ENCODE measurements around the gene PLSCR5.

Gene PLSCR5

GRCh38 chr3:146605106-146605505 is at the start of gene PLSCR5:
Gene PLSCR5, minus strand, starts transcription at chr3:146605346. Its CDS starts 134 bp downstream, at chr3:146605212.
- DNase-seq = no peak

GRCh38 chr3:146653978-146654377 is 48.8 kb upstream of the PLSCR5 start:
- DNase-seq = no peak

- DNase-seq = no peak
These were observed 45.7 kb upstream of the PLSCR5 start for GRCh38 chr3:146650691-146651442.

- DNase-seq = no peak
These were observed 41.1 kb upstream of the PLSCR5 start for GRCh38 chr3:146646261-146646660.

GRCh38 chr3:146640955-146641867 is 36.1 kb upstream of the PLSCR5 start:
- DNase-seq = peak in 1 of 2 experiments; percentile 69

- no peak for DNase-seq
These were observed 35.2 kb upstream of the PLSCR5 start for GRCh38 chr3:146640361-146640760.

GRCh38 chr3:146638718-146639117 is 33.6 kb upstream of the PLSCR5 start:
- DNase-seq = peak in 1 of 2 experiments; percentile 16

GRCh38 chr3:146637871-146638270 is 32.7 kb upstream of the PLSCR5 start:
- DNase-seq = no peak

- no peak for DNase-seq
These were observed 31.7 kb upstream of the PLSCR5 start for GRCh38 chr3:146636881-146637280.

GRCh38 chr3:146634346-146634745 is 29.2 kb upstream of the PLSCR5 start:
- no peak for DNase-seq

GRCh38 chr3:146628671-146629070 is 23.5 kb upstream of the PLSCR5 start:
- DNase-seq = no peak

- no peak for DNase-seq
These were observed 21.4 kb upstream of the PLSCR5 start for GRCh38 chr3:146626403-146627122.

GRCh38 chr3:146625186-146625775 is 20.1 kb upstream of the PLSCR5 start:
- DNase-seq = no peak

GRCh38 chr3:146621723-146622122 is 16.6 kb upstream of the PLSCR5 start:
- DNase-seq = no peak

GRCh38 chr3:146612015-146612414 is 6.9 kb upstream of the PLSCR5 start:
- no peak for DNase-seq

- DNase-seq = no peak
These were observed 6.0 kb upstream of the PLSCR5 start for GRCh38 chr3:146611096-146611495.

GRCh38 chr3:146598535-146598934 is 6.6 kb downstream of the PLSCR5 start:
- DNase-seq = no peak

GRCh38 chr3:146594843-146595482 is 10.2 kb downstream of the PLSCR5 start:
- DNase-seq = peak in 1 of 2 experiments; percentile 22

- DNase-seq = no peak
These were observed 11.4 kb downstream of the PLSCR5 start for GRCh38 chr3:146593776-146594175.

GRCh38 chr3:146590521-146590920 is 14.6 kb downstream of the PLSCR5 start:
- DNase-seq = no peak

- peak in 1 of 2 experiments; percentile 55 for DNase-seq
These were observed 15.1 kb downstream of the PLSCR5 start for GRCh38 chr3:146589899-146590508.

GRCh38 chr3:146585156-146585555 is 20.0 kb downstream of the PLSCR5 start:
- no peak for DNase-seq

Measured in SW 1271 (cell line).